Brain microvascular endothelial cell (primary cell): ENCODE data around the gene ZFHX3.

Experiments
- DNase-seq: peaks from one replicate; pipeline ENCODE4 v3.0.0-alpha.2; 2020
- H3K27ac ChIP-seq: fragments of 250-450 bp; sonication (Bioruptor Pico); 2 replicates; pipeline ENCODE4 v1.5.1; 2020; ENCODE audit warnings: mild to moderate bottlenecking, moderate library complexity
- H3K27me3 ChIP-seq: fragments of 250-450 bp; sonication (Bioruptor Pico); replicated peaks from 2 replicates; pipeline ENCODE4 v1.5.1; 2020; ENCODE audit warnings: mild to moderate bottlenecking
- H3K36me3 ChIP-seq: fragments of 250-450 bp; sonication (Bioruptor Pico); replicated peaks from 2 replicates; pipeline ENCODE4 v1.5.1; 2020; ENCODE audit warnings: mild to moderate bottlenecking
- H3K4me3 ChIP-seq: 2 replicates; pipeline ENCODE4 v1.5.1; 2011; ENCODE audit warnings: low read depth, mild to moderate bottlenecking, control low read depth, low read length, moderate library complexity
- in situ Hi-C: cut with HindIII; loops from 2 replicates; pipeline ENCODE4 v1.10.0; 2017; ENCODE audit warnings: low sequenced_read_pairs, low pct_ligation_motif_present
- TF ChIP-seq, protein P1 (sequence below): IDR thresholded peaks from 2 replicates; pipeline ENCODE4 v1.5.1; 2011; ENCODE audit warnings: low read depth, mild to moderate bottlenecking, moderate library complexity, low read length, control low read depth, inconsistent platforms; ENCODE audit errors: missing control alignments

The ZFHX3 gene

DNA sequence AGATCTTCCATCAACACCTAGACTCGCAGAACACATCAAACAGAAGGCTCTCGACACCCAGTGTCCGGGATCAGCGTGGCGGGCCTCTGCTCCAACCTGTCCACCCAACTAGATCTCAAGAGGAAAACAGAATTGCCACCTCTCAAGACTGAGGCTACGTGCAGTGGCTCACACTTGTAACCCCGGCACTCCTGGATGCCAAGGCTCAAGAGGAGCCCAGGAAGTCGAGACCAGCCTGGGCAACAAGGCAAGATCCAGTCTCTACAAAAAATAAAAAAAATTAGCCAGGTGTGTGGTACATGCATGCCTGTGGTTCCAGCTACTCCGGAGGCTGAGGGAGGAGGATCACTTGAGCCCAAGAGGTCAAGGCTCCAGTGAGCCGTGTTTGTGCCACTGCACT, 132.6 kb downstream of the ZFHX3 start:
- no peak overlapping the region for H3K4me3 ChIP-seq
- H3K27ac ChIP-seq, result no peak overlapping the region
- H3K27me3 ChIP-seq, result no peaks in the 10 kb centered on the region
- TF ChIP-seq, protein P1, sequence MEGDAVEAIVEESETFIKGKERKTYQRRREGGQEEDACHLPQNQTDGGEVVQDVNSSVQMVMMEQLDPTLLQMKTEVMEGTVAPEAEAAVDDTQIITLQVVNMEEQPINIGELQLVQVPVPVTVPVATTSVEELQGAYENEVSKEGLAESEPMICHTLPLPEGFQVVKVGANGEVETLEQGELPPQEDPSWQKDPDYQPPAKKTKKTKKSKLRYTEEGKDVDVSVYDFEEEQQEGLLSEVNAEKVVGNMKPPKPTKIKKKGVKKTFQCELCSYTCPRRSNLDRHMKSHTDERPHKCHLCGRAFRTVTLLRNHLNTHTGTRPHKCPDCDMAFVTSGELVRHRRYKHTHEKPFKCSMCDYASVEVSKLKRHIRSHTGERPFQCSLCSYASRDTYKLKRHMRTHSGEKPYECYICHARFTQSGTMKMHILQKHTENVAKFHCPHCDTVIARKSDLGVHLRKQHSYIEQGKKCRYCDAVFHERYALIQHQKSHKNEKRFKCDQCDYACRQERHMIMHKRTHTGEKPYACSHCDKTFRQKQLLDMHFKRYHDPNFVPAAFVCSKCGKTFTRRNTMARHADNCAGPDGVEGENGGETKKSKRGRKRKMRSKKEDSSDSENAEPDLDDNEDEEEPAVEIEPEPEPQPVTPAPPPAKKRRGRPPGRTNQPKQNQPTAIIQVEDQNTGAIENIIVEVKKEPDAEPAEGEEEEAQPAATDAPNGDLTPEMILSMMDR, result no peak
- no peak for DNase-seq
- in situ Hi-C loops, result no loop called here
- H3K36me3 ChIP-seq, result no peaks in the 10 kb centered on the region

DNA sequence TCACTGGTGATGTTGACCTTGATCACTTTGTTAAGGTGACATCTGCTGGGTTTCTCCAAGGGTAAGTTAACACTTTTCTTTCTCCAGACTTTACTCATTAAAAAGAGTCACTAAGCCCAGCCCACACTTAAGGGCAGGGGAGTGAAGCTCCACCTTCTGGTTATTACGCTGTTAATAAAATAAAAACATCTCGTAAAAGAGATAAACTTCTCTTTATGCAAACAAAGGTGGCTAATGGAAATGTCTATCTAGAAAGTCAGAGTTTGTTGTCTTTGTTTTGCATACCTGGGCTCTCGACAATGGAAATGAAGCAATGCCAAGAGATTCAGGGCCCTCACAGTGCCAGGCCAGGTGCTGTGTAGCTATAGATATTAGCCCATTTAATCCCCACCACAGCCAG, 134.4 kb downstream of the ZFHX3 start:
- Histone ChIP-seq H3K27ac (no peak overlapping the region), H3K27me3 (no peaks in the 10 kb centered on the region), H3K36me3 (no peaks in the 10 kb centered on the region), H3K4me3 (no peak overlapping the region)
- TF ChIP-seq, protein P1, result no peak
- in situ Hi-C loops, result no loop called here
- DNase-seq, result no peak

DNA sequence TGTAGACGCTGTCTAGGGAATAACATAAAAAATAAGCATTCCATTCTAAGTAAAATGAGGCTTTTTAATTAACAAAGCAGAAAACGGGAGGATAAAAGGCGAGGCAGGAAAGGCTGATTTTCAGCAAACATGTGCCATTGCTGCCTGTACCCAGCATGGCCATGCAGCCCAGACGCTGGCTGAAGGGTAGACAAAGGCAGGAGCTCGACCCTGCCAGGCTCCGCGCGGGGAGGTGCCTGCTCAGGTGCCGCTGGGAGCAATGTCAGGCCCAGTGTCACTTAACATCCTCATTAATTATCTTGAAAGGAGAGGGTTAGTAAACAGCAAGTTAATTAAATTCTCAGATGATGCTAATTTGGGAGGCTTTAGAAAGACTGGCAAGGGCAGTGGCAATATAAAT, 136.0 kb downstream of the ZFHX3 start:
- in situ Hi-C loops, result no loop called here
- TF ChIP-seq, protein P1, result no peak
- no peak for DNase-seq
- Histone ChIP-seq H3K27me3 (no peaks in the 10 kb centered on the region), H3K27ac (no peak overlapping the region), H3K4me3 (no peak overlapping the region), H3K36me3 (no peaks in the 10 kb centered on the region)

DNA sequence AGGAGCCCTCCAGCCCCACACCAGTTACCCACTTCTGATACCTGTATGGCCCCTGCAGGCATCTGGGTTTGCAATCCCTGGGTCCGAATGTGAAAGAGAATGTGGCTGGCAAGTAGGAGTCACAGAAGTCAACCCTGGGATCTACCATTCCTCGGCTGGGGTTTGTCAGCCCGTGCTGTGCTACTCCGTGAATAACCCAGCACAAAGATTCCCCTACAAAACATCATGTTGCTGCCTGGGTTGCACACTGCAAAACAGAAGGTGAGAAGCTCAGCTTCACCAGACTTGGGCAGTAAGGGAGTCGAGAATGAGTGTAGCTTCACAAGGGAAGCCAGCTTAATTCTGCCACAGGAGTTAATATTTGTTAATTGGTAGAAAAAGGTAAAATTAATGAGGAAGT, 137.1 kb downstream of the ZFHX3 start:
- DNase-seq, result no peak
- Histone ChIP-seq H3K27me3 (no peaks in the 10 kb centered on the region), H3K4me3 (no peak overlapping the region), H3K36me3 (no peaks in the 10 kb centered on the region), H3K27ac (no peak overlapping the region)
- in situ Hi-C loops, result no loop called here
- TF ChIP-seq, protein P1, result no peak

DNA sequence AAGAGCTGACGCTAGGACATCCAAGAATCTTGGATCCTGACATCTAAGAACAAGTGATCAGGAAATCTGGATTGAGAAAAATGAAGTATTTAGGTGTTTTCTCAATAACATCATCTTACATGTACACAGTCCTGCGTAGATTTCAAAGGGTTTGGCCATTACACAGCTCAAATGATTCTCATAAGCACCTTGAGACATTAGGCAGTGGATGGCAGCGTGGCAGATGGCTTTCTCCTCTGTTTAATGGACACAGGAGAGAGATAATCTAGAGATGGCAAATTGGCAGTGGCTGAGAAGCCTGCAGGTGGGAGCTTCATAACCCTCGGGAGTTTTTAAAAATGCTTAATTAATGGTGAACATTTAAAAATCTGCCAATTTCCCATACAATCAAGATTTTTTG, 137.5 kb downstream of the ZFHX3 start:
- TF ChIP-seq, protein P1, result no peak
- H3K27ac ChIP-seq, result no peak overlapping the region
- no peak overlapping the region for H3K4me3 ChIP-seq
- H3K27me3 ChIP-seq, result no peaks in the 10 kb centered on the region
- no peak for DNase-seq
- no peaks in the 10 kb centered on the region for H3K36me3 ChIP-seq
- in situ Hi-C loops, result no loop called here

DNA sequence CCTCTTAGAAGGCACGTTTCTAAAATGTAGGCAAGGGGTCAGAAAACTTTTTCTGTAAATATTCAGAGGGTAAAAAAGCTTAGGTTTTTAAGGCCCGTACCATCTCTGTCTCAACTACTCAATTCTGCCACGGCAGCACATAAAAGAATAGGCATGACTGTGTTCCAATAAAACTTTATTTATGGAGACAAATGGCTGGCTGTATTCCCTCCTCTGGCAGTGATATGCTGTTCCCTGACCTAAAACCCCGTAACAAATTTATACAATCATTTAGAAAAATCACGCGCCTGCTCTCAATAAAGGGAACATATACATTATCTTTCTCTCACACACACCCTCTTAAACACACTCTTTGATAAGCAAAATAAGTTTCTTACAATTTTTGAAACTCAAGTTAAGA, 138.7 kb downstream of the ZFHX3 start:
- Histone ChIP-seq H3K27ac (no peak overlapping the region), H3K4me3 (no peak overlapping the region), H3K36me3 (no peaks in the 10 kb centered on the region), H3K27me3 (no peaks in the 10 kb centered on the region)
- DNase-seq, result no peak
- in situ Hi-C loops, result no loop called here
- TF ChIP-seq, protein P1, result no peak
